Smooth muscle cell (in vitro differentiated cells): ENCODE results near the gene F13B. TPM values are rescaled to one million over a fixed set of nuclear protein-coding genes. Genes with fewer than 3 reads are reported as not detected.

Source experiments
- DNase-seq: peaks from one replicate; lab custom pipeline; 2025; ENCODE audit not compliant: unreplicated experiment; lab: John Stamatoyannopoulos, UW
- H2AFZ ChIP-seq: fragments of 200-600 bp; sonication (generic); 2 replicates; pipeline ENCODE4 v1.6.0; 2016; ENCODE audit warnings: antibody characterized with exemption, low read depth, mild to moderate bottlenecking
- H3F3A ChIP-seq: fragments of 200-600 bp; sonication (generic); 2 replicates; pipeline ENCODE4 v1.6.0; 2017; ENCODE audit warnings: antibody characterized with exemption, low read depth
- H3K27ac ChIP-seq: fragments of 200-600 bp; sonication (generic); 2 replicates; pipeline ENCODE4 v1.5.1; 2016; ENCODE audit warnings: low read depth, mild to moderate bottlenecking
- H3K27me3 ChIP-seq: fragments of 200-600 bp; sonication (generic); 2 replicates; pipeline ENCODE4 v1.6.1; 2016; ENCODE audit warnings: low read depth, mild to moderate bottlenecking
- H3K36me3 ChIP-seq: fragments of 200-600 bp; sonication (generic); 2 replicates; pipeline ENCODE4 v1.5.1; 2016; ENCODE audit warnings: low read depth
- H3K4me1 ChIP-seq: fragments of 200-600 bp; sonication (generic); 2 replicates; pipeline ENCODE4 v1.5.1; 2016; ENCODE audit warnings: low read depth
- H3K4me2 ChIP-seq: fragments of 200-600 bp; sonication (generic); 2 replicates; pipeline ENCODE4 v1.6.0; 2016; ENCODE audit warnings: mild to moderate bottlenecking
- H3K4me3 ChIP-seq: fragments of 200-600 bp; sonication (generic); 2 replicates; pipeline ENCODE4 v1.5.1; 2016; ENCODE audit warnings: mild to moderate bottlenecking
- H3K79me2 ChIP-seq: fragments of 200-600 bp; sonication (generic); 2 replicates; pipeline ENCODE4 v1.6.0; 2016; ENCODE audit warnings: low read depth, mild to moderate bottlenecking
- H3K9ac ChIP-seq: fragments of 200-600 bp; sonication (generic); 2 replicates; pipeline ENCODE4 v1.6.0; 2016; ENCODE audit warnings: low read depth
- H3K9me3 ChIP-seq: fragments of 200-600 bp; sonication (generic); replicated peaks from 2 replicates; pipeline ENCODE4 v1.5.1; 2016; ENCODE audit warnings: low read depth
- H4K20me1 ChIP-seq: fragments of 200-600 bp; sonication (generic); 2 replicates; pipeline ENCODE4 v1.6.0; 2016; ENCODE audit warnings: low read depth
- whole genome bisulfite sequencing: methylation state at CpG from one replicate; pipeline ENCODE4 v1.1.7; 2016; ENCODE audit warnings: low lambda C conversion rate; 5-methylcytosine and 5-hydroxymethylcytosine counted together
- polyA plus RNA-seq: library from polyadenylated mRNA; unstranded; fragments of >200 nt; fragmentation: Nextera tagmentation; extraction: Ambion mirVana; gene quantifications from 2 replicates; pipeline ENCODE4 v1.2.1, GENCODE V29; 2016
- total RNA-seq: library from RNA; depleted of rRNA; stranded (reverse); fragments of >200 nt; gene quantifications from 2 replicates; pipeline ENCODE4 v1.2.3, GENCODE V29; 2014
- TF ChIP-seq, protein P1 (sequence below): fragments of 200-600 bp; sonication (generic); IDR thresholded peaks from 2 replicates; pipeline ENCODE4 v1.5.1; 2017; ENCODE audit warnings: borderline replicate concordance, mild to moderate bottlenecking, antibody characterized with exemption; ENCODE audit not compliant: insufficient read depth, poor library complexity, severe bottlenecking

Gene F13B
- total and polyA plus RNA-seq, 2 experiments from 2014 or later = not detected

DNA sequence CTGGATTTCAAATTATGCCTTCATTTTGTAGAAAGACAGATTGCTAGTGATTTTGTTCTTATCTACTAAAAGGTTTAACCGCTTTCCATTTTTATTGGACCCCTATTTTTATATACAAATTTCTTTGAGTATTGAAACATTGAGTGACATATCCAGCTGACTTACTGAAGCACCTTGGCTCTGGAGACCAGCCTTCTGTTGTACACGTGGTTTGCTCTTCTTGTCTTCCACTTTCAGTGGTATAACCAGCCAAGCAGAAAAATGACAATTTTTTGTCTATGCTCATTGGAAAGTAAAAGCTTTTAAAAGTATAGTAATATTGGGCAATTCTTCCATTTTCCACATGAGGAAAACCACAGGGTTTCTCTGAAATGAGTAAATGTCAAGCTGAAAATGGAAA is 4.4 kb downstream of the F13B start:
- H4K20me1 ChIP-seq = no peaks in the 10 kb centered on the region
- H3K9me3 ChIP-seq = no peaks in the 10 kb centered on the region
- H3K4me3 ChIP-seq = no peak overlapping the region
- no peak overlapping the region for H3K9ac ChIP-seq
- H3K4me2 ChIP-seq = no peak overlapping the region
- DNase-seq = no peak
- WGBS = 79% methylated on average over 2 of the region's 2 CpGs
- H3K36me3 ChIP-seq = no peaks in the 10 kb centered on the region
- H3F3A ChIP-seq = no peaks in the 10 kb centered on the region
- no peak overlapping the region for H3K27ac ChIP-seq
- H3K27me3 ChIP-seq = no peaks in the 10 kb centered on the region
- TF ChIP-seq, protein P1, sequence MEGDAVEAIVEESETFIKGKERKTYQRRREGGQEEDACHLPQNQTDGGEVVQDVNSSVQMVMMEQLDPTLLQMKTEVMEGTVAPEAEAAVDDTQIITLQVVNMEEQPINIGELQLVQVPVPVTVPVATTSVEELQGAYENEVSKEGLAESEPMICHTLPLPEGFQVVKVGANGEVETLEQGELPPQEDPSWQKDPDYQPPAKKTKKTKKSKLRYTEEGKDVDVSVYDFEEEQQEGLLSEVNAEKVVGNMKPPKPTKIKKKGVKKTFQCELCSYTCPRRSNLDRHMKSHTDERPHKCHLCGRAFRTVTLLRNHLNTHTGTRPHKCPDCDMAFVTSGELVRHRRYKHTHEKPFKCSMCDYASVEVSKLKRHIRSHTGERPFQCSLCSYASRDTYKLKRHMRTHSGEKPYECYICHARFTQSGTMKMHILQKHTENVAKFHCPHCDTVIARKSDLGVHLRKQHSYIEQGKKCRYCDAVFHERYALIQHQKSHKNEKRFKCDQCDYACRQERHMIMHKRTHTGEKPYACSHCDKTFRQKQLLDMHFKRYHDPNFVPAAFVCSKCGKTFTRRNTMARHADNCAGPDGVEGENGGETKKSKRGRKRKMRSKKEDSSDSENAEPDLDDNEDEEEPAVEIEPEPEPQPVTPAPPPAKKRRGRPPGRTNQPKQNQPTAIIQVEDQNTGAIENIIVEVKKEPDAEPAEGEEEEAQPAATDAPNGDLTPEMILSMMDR = no peak
- H2AFZ ChIP-seq = no peak overlapping the region
- no peaks in the 10 kb centered on the region for H3K4me1 ChIP-seq
- no peaks in the 10 kb centered on the region for H3K79me2 ChIP-seq

GRCh38 chr1:197049100-197049499 is 18.0 kb downstream of the F13B start:
- H3K36me3 ChIP-seq = no peaks in the 10 kb centered on the region
- H3K4me3 ChIP-seq = no peak overlapping the region
- H3F3A ChIP-seq = no peaks in the 10 kb centered on the region
- H3K27ac ChIP-seq = no peak overlapping the region
- H3K9me3 ChIP-seq = no peaks in the 10 kb centered on the region
- H3K4me2 ChIP-seq = no peak overlapping the region
- H3K27me3 ChIP-seq = no peaks in the 10 kb centered on the region
- H3K4me1 ChIP-seq = no peaks in the 10 kb centered on the region
- TF ChIP-seq, protein P1 = no peak
- H2AFZ ChIP-seq = no peak overlapping the region
- no peak for DNase-seq
- no peaks in the 10 kb centered on the region for H3K79me2 ChIP-seq
- H4K20me1 ChIP-seq = no peaks in the 10 kb centered on the region
- no peak overlapping the region for H3K9ac ChIP-seq

GRCh38 chr1:197042676-197043341 is 24.3 kb downstream of the F13B start:
- Histone ChIP-seq H3K4me2 (no peak overlapping the region), H3K9me3 (no peaks in the 10 kb centered on the region), H3K4me1 (no peaks in the 10 kb centered on the region), H3K4me3 (no peak overlapping the region), H3K36me3 (no peaks in the 10 kb centered on the region), H3K9ac (no peak overlapping the region), H2AFZ (no peak overlapping the region), H3K79me2 (no peaks in the 10 kb centered on the region), H3F3A (no peaks in the 10 kb centered on the region), H3K27me3 (no peaks in the 10 kb centered on the region), H3K27ac (no peak overlapping the region), H4K20me1 (no peaks in the 10 kb centered on the region)
- TF ChIP-seq, protein P1 = no peak
- whole genome bisulfite sequencing = 90% methylated on average over 4 of the region's 4 CpGs
- DNase-seq = no peak
